ENCODE measurements around the gene PDK1.

PDK1 gene

GRCh38 chr2:172600557-172601008, 44.7 kb downstream of the PDK1 start:
- DNase-seq = no peak

- DNase-seq = no peak
Measured at GRCh38 chr2:172606285-172606684, 50.4 kb downstream of the PDK1 start.

DNA sequence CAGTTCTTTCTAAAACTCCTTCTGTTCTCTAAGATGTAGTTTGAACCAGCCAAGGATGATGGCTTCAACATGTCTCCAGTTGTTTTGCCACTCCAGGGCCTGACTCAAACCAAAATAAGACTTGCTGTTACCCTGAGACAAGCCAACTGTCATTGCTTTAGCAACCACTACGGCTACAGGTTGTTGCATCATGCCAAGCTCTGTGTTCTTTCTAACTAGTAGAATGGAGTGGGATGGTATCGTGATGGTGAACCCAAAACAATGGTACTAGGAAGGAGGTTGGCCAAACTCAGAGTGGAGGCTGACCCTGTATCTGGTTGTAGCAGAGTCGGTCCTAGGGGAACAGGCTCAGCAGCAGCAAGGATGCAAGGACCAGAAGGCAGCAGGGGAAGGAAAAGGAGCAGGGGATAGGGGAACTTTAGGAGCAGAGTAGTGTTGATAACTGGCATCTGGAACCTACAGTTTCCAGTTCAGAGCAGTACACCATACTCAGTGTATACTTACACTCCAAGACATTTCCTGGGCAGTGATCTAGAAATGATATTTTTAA, 51.6 kb downstream of the PDK1 start:
- no peak for DNase-seq

GRCh38 chr2:172609488-172609887, 53.6 kb downstream of the PDK1 start:
- no peak for DNase-seq

DNA sequence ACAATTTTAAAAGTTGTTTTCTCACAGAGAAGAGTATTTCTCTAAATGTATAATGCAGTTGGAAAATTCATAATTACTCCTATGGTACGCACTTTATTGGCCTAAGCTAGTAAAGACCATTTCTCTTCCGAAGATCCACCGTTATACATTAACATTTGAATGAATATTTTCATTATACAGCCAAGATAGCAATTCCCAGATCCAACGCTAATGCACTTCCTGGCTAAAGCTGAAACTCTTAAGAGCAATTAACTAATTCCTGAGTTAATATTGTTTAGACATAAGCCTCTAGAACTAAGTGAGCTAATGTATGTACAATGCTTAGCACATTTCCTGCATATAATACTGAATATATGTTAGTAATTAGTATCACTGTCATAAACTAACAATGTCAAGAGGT, 56.2 kb downstream of the PDK1 start:
- no peak for DNase-seq

DNA sequence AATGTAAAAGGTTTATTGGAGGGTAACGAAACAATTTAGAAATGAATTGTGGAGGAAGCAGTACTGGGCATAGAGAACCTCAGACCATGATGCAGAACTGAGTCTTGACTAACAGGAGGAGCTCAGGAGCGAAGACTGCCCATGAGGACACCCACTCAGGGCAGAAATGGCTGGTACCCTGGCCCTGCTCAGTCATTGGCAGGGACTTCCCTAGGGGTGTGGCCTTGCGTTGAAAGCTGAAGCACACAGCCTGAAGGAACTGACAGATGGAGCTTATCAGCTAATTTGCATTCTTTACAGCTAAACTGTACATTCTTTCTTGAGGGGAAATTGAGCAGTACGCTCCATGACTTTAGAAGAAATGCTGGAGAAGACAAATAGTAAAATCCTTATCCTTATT, 57.1 kb downstream of the PDK1 start:
- no peak for DNase-seq

- no peak for DNase-seq
Measured at GRCh38 chr2:172613615-172614231, 57.8 kb downstream of the PDK1 start.

GRCh38 chr2:172614932-172615331, 59.0 kb downstream of the PDK1 start:
- DNase-seq = no peak

DNA sequence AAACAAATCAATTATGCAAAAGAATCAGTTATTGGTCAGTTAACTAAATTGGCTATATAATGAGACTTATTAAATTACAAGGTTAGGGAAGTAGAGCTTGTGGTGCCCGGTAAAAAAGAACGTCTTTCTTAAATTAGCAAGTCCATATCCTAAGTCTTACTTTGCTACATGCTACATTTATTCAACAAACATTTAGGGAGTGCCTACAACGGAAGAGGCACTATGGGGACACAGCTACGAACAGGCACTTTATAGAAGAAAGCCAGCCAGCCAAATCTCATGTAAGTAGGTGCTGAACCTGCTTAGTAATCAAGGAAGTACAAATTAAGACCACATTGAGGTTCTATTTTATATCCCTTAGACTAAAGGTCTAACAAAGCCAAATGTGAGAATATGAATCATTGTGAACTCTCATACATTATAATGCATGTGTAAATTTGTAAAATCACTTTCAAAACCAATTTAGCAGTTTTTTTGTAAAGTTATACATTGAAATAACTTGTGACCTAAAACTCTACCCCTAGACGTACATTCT, 59.9 kb downstream of the PDK1 start:
- no peak for DNase-seq

DNA sequence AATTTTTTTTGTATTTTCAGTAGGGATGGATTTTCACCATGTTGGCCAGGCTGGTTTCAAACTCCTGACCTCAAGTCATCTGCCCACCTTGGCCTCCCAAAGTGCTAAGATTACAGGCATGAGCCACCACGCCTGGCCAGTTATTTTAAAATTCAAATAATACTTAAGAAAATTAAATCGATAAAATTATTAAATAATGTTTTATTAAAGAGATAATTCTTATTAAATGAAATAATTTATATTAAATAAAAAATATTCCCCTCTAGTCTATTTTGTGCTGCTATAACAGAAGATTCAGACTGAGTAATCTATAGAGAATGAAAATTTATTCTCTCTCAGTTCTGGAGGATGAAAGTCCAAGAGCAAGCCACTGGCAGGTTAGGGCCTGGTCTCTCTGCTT, 61.2 kb downstream of the PDK1 start:
- DNase-seq = no peak

DNA sequence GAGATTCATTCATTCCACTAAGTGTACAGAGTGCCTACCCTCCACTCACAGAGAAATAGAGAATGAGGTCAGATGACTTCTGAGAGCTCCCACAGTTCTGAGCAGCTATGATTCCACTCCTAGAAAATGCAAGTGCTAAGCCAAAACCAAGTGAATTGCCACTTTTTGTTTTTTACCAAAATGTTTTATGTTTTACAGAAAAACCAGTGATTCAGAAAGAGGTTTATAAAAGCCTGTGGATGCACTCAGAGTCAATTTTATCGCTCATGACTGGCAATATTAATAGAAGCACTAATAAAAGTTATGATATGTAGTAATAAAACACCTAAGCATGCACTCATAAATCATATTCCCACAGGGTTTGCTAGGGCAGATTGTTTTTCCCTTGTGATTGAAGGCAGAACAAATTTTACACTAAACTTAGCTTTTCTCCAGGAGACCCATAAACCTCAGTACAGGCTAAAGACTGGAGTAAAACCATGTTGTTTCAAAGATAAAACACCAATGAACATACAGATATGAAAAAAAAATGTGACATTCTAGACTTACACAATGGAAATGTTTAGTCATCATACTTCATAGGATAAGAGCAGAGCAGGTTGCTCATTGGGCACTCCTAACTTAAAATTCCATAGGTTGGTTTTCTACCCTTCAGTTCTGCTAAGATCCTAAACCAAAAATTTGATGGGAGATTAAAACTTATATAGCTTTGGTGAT, 67.5 kb downstream of the PDK1 start:
- DNase-seq = no peak

GRCh38 chr2:172624996-172625395, 69.1 kb downstream of the PDK1 start:
- no peak for DNase-seq

DNA sequence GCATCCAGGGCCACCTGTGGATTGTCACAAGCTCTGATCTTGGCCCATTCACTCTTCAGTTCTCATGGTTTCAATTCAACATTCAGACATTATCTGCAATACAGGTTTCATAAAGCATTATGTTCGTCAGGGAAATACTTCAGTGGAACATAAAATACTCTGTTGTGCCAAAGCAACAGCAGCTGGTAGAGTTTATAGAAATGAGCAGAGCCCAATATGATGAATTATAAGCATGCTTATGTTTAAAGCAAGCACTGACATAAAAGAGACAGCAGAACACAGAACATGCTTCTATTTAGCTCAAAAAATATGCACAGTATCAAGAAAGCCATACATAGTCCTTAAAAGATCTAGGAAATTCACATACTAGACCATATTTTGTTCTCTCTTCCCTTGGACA, 71.3 kb downstream of the PDK1 start:
- DNase-seq = no peak

- DNase-seq = no peak
Measured at GRCh38 chr2:172628085-172628484, 72.2 kb downstream of the PDK1 start.

DNA sequence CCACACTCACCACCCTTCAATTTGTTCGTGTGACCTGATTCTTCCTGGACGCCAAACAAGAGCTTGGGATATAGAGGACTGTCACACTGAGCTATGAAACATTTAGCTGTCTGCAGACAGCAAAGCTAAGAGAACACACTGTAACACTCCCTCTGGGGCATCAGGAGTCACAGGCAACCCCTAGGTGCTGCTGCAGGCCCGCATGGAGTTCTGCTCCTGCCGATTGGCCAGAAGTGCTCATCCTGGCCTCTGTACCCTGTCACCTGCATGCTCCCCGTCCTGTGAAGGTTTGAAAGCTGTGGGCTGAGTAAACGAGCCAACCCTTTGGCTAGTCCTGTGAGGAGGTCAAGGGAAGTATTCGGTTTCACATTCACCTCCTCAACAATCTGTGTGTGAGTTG, 73.7 kb downstream of the PDK1 start:
- DNase-seq = no peak

DNA sequence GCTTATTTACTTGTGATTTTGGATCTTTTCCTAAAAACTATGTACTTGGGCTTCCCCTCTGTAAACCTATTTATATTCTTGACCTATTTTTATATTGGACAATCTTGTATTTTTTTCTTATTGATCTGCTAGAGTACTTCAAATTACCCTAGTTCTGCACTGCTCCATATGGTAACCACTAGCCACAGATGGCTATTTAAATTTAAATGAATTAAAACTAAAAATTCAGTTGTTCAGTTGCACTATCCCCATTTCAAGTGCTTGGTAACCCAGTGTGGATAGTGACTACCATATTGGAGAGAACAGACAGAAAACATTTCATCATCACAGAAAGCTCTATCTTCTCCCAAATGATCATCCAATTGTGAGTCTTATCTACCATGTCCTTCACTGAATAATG, 74.3 kb downstream of the PDK1 start:
- DNase-seq = no peak

- no peak for DNase-seq
Measured at GRCh38 chr2:172634477-172634876, 78.6 kb downstream of the PDK1 start.

- no peak for DNase-seq
Measured at GRCh38 chr2:172635548-172635947, 79.7 kb downstream of the PDK1 start.

DNA sequence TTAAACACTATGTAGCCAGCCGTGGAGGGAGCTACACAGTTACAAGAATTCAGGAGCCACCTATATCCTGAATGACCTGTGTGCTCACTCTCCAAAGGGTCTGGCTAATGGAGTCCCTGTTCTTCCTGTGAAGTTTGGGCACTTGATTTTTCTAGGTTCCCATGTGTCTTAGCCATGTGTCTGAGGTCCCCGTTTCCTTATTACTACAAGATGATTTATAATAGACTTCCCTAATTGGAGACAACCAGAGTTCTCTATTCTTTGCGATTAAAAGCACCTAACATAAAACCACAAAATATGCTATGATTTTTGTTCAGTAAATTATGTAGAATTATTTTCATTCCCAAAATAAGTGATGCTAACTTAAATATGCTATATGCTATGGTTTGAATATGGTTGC, 83.4 kb downstream of the PDK1 start:
- no peak for DNase-seq

GRCh38 chr2:172639823-172640222, 83.9 kb downstream of the PDK1 start:
- DNase-seq = no peak

DNA sequence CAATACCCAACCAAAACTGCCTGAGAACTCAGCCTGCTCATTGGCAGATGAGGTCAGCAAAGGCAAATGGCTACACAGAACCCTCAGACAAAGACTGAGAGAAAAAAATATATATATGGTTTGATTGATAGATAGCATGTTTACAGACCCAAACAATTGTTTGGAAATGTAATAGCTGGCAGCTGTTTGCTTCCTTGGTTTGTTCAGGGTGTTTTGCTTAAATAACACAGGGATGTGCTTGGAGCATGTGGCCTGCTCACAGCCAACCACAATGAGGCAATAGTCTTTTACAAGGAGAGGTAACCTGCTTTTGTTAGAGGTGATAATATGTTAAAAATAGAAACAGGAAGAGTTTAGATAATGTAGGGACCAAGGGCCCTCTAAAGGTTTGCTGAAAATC, 84.5 kb downstream of the PDK1 start:
- DNase-seq = no peak

GRCh38 chr2:172642301-172643020, 86.6 kb downstream of the PDK1 start:
- no peak for DNase-seq

- DNase-seq = no peak
Measured at GRCh38 chr2:172643142-172643541, 87.3 kb downstream of the PDK1 start.

DNA sequence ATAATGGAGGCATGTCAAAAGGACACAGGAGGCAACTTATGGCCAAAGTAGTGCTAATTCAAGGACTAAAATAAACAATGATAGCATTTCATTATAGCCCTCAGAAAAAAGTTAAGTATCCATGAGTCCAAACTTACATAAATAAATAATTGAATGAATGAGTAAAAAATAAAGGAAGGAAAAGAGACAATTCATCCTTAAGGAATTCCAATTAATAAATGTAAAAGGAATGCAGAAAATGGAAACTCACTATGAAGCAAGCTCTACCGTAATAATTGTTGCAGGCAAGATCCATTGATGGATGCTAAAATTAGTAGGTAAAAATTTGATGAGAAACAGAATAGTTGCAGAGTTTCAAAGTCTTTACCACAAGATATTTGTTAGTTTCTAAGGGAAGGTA, 91.5 kb downstream of the PDK1 start:
- no peak for DNase-seq
